ENCODE results near the gene TXNL4A. TPM values are rescaled to one million over a fixed set of nuclear protein-coding genes. Genes with fewer than 3 reads are reported as not detected.

Gene TXNL4A
- total RNA-seq, 1 donor from 2014 or later: 210 TPM

GRCh38 chr18:79936641-79937040, 51.7 kb downstream of the TXNL4A start:
- no peak for DNase-seq
- no peak overlapping the region for H3K4me3 Mint-ChIP-seq
- intact Hi-C loops (cut with micrococcal nuclease): no loop called here
- no peak overlapping the region for H3K27ac Mint-ChIP-seq
- peaks cover 85% of the 10 kb centered on the region for H3K36me3 Mint-ChIP-seq (ENCODE audit: low read depth)
- H3K27me3 Mint-ChIP-seq: no peaks in the 10 kb centered on the region
- H3K4me1 Mint-ChIP-seq: no peaks in the 10 kb centered on the region
- peaks cover 7% of the 10 kb centered on the region for H3K9me3 Mint-ChIP-seq

DNA sequence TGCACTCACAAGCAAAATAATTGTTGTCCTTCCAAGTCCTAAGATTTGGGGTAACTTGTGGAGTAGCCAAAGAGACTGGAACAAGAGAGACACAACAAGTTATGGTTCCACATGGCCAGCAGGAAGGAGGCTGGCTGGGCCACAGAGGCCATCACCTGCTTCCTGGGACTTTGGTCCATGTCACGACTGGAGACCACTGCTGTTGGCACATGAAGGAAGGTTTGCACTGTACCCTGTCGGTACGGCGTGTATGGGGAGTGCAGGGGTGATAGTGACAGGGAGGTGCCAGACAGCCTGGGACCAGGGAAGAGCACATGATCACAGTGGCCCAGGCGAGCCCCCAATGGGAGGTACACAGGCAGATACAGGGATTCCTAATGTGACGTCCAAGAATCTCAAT, 52.4 kb downstream of the TXNL4A start:
- peaks cover 12% of the 10 kb centered on the region for H3K9me3 Mint-ChIP-seq
- DNase-seq: no peak

DNA sequence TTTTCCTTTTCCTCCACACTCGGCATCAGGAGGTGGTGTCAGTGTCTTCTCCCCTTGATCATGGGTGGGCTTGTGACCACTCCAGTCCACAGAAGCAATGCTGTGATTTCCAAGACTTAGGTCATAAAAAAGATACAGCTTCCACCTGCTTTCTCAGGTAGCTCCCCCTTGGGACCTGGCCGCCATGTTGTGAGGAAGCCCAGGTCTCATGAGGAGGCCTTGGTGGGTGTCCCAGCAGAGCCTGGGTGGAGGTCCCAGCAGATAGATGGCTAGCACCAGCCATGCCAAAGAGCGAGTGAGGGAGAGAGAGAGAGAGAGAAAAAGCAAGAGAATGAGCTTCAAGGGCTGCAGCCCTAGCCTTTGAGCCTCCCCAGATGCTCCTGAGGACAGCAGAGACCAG, 52.9 kb downstream of the TXNL4A start:
- no peak for DNase-seq
- H3K4me3 Mint-ChIP-seq: no peak overlapping the region
- intact Hi-C loops (cut with micrococcal nuclease): no loop called here
- H3K36me3 Mint-ChIP-seq (ENCODE audit: low read depth): peaks cover 88% of the 10 kb centered on the region
- H3K27ac Mint-ChIP-seq: no peak overlapping the region
- H3K27me3 Mint-ChIP-seq: no peaks in the 10 kb centered on the region
- peaks cover 12% of the 10 kb centered on the region for H3K9me3 Mint-ChIP-seq
- no peaks in the 10 kb centered on the region for H3K4me1 Mint-ChIP-seq

More for the DNA sequence above, 52.4 kb downstream of the TXNL4A start:
- intact Hi-C loops (cut with micrococcal nuclease): no loop called here
- Mint-ChIP-seq H3K27me3 (no peaks in the 10 kb centered on the region), H3K4me3 (no peak overlapping the region), H3K27ac (no peak overlapping the region), H3K4me1 (no peaks in the 10 kb centered on the region), H3K36me3 (ENCODE audit: low read depth) (peaks cover 88% of the 10 kb centered on the region)

- Mint-ChIP-seq H3K4me3 (no peak overlapping the region), H3K36me3 (ENCODE audit: low read depth) (peaks cover 92% of the 10 kb centered on the region), H3K27ac (no peak overlapping the region), H3K9me3 (peaks cover 13% of the 10 kb centered on the region), H3K4me1 (no peaks in the 10 kb centered on the region), H3K27me3 (no peaks in the 10 kb centered on the region)
- intact Hi-C loops (cut with micrococcal nuclease): no loop called here
- DNase-seq: no peak
These were observed 53.3 kb downstream of the TXNL4A start for GRCh38 chr18:79935098-79935480.

DNA sequence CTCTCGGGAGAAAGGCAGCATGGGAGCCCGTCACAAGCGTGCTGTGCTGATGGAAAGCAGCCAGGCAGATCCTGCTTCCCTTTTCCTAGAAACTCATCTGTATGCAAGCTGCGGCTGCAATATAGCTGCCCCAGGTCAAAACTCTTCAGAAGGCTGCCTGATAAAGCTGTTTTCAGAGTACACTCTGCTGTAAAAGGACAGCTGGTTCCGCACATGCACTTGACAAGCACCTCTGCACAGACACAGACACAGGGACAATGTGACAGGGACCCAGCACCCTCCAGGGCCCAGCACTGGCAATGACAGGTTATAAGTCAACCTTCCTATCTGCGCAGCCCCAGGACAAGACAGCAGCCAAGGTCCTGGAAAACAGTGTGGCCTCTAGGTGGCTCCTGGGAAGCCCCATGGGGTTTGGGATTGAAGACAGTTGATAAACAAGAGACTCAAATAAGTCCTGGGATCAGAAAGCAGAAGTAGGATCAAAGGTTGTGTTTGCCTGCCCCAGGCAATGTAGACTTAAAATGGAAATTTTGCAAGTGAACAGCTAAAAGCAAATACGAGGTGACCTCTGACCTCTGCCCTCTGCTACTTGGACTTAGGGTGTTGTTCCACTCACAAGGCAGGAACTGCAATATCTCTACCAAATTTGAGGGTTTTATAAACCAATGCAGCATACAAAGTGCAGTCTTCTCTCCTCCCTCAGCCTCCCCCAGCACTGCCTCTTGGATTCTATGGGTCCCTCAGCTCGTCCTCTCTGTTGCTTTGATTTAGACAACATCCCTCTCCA, 53.9 kb downstream of the TXNL4A start:
- peaks cover 18% of the 10 kb centered on the region for H3K9me3 Mint-ChIP-seq
- no peak for DNase-seq
- H3K36me3 Mint-ChIP-seq (ENCODE audit: low read depth): peaks cover 92% of the 10 kb centered on the region
- intact Hi-C loops (cut with micrococcal nuclease): no loop called here
- no peaks in the 10 kb centered on the region for H3K27me3 Mint-ChIP-seq
- H3K4me1 Mint-ChIP-seq: no peaks in the 10 kb centered on the region
- no peak overlapping the region for H3K4me3 Mint-ChIP-seq
- no peak overlapping the region for H3K27ac Mint-ChIP-seq

DNA sequence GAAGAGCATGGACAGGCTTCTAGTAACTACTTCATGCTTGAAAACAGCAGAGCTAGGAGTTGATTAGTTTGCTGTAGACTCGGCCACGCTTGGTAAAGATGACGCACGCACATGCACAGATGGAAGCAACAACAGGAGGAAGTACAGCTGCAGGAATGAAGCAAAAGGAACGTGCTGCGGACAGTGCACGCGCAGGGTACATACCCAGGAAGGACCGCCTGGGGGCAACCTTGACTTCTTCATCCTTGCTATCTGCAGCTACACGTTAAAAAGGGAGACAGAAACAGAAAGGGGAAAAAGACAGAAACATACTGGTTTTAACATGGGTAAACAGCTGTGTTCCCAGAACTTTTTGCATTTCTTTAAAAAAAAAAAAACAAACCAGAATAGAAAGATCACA, 54.6 kb downstream of the TXNL4A start:
- H3K36me3 Mint-ChIP-seq (ENCODE audit: low read depth): peaks cover 92% of the 10 kb centered on the region

DNA sequence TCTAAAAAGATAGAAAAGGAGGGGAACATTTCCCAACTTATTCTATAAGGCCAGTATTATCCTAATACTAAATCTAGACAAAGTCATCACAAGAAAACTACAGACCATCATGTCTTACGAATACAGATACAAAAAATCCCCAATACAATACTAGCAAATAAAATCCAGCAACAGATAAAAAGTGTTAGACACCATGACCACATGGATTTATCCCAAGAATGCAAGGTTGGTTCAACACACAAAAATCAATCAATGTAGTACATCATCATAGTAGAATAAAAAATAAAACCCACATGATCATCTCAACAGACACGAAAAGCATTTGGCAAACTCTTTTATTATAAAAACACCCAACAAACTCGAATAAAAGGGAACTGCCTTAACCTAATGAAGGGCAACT, 55.5 kb downstream of the TXNL4A start:
- H3K9me3 Mint-ChIP-seq: peaks cover 24% of the 10 kb centered on the region
- DNase-seq: no peak
- peaks cover 90% of the 10 kb centered on the region for H3K36me3 Mint-ChIP-seq (ENCODE audit: low read depth)
- no peaks in the 10 kb centered on the region for H3K27me3 Mint-ChIP-seq
- H3K4me1 Mint-ChIP-seq: no peaks in the 10 kb centered on the region
- H3K27ac Mint-ChIP-seq: no peak overlapping the region
- H3K4me3 Mint-ChIP-seq: no peak overlapping the region
- intact Hi-C loops (cut with micrococcal nuclease): no loop called here

More for the DNA sequence above, 54.6 kb downstream of the TXNL4A start:
- Mint-ChIP-seq H3K4me3 (no peak overlapping the region), H3K27ac (no peak overlapping the region), H3K9me3 (peaks cover 22% of the 10 kb centered on the region), H3K4me1 (no peaks in the 10 kb centered on the region), H3K27me3 (no peaks in the 10 kb centered on the region)
- DNase-seq: no peak
- intact Hi-C loops (cut with micrococcal nuclease): no loop called here

DNA sequence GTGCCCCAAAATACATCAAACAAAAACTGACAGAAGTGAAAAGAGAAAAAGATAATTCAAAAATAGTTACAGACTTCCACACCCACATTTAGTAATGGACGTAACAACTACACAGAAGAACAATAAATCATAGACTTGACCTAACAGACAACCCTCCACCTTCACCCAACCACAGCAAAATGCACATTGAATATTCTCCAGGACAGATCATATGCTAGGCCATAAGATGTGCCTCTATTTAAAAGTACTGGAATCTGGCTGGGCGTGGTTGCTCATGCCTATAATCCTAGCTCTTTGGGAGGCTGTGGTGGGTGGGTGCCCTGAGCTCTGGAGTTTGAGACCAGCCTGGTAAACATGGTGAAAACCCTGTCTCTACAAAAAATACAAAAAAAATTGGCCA, 56.9 kb downstream of the TXNL4A start:
- DNase-seq: no peak
- intact Hi-C loops (cut with micrococcal nuclease): no loop called here
- no peak overlapping the region for H3K4me3 Mint-ChIP-seq
- no peak overlapping the region for H3K27ac Mint-ChIP-seq
- no peaks in the 10 kb centered on the region for H3K4me1 Mint-ChIP-seq
- peaks cover 83% of the 10 kb centered on the region for H3K36me3 Mint-ChIP-seq (ENCODE audit: low read depth)
- H3K27me3 Mint-ChIP-seq: no peaks in the 10 kb centered on the region
- peaks cover 21% of the 10 kb centered on the region for H3K9me3 Mint-ChIP-seq

DNA sequence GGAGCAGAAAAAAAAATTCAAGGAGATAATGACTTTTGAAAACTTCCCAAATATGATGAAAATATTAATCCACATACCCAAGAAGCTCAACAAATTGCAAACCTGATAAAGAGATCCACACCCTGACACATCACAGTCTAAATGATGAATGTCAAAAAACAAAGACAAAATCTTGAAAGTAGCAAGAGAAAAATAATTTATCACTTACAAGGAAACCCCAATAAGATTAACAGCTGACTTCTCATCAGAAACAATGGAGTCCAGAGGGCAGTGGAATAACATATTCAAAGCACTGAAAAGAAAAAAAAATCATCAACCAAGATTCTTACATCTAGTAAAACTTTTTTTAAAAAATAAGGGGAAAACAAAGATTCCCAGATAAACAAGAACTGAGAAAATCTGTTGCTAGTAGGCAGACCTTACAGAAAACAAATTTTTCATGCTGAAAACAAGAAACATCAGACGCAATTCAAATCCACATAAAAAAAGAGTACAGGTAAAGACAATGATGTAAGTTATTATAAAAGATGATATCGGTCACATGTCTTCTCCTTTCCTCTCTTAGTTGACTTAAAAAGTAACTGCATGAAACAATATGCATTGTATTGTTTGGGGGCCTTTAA, 58.2 kb downstream of the TXNL4A start:
- intact Hi-C loops (cut with micrococcal nuclease): no loop called here
- no peak for DNase-seq
- no peaks in the 10 kb centered on the region for H3K4me1 Mint-ChIP-seq
- no peaks in the 10 kb centered on the region for H3K27me3 Mint-ChIP-seq
- no peak overlapping the region for H3K4me3 Mint-ChIP-seq
- peaks cover 21% of the 10 kb centered on the region for H3K9me3 Mint-ChIP-seq
- H3K36me3 Mint-ChIP-seq (ENCODE audit: low read depth): peaks cover 73% of the 10 kb centered on the region
- H3K27ac Mint-ChIP-seq: no peak overlapping the region

GRCh38 chr18:79928563-79928960, 59.8 kb downstream of the TXNL4A start:
- no peak overlapping the region for H3K27ac Mint-ChIP-seq
- H3K4me3 Mint-ChIP-seq: no peak overlapping the region
- peaks cover 21% of the 10 kb centered on the region for H3K9me3 Mint-ChIP-seq
- H3K27me3 Mint-ChIP-seq: no peaks in the 10 kb centered on the region
- H3K36me3 Mint-ChIP-seq (ENCODE audit: low read depth): peaks cover 63% of the 10 kb centered on the region
- no peak for DNase-seq
- H3K4me1 Mint-ChIP-seq: no peaks in the 10 kb centered on the region
- intact Hi-C loops (cut with micrococcal nuclease): no loop called here

GRCh38 chr18:79927607-79928562, 60.5 kb downstream of the TXNL4A start:
- peaks cover 17% of the 10 kb centered on the region for H3K9me3 Mint-ChIP-seq
- H3K36me3 Mint-ChIP-seq (ENCODE audit: low read depth): peaks cover 61% of the 10 kb centered on the region
- intact Hi-C loops (cut with micrococcal nuclease): no loop called here
- no peak for DNase-seq
- no peak overlapping the region for H3K27ac Mint-ChIP-seq
- H3K4me1 Mint-ChIP-seq: no peaks in the 10 kb centered on the region
- H3K27me3 Mint-ChIP-seq: no peaks in the 10 kb centered on the region
- no peak overlapping the region for H3K4me3 Mint-ChIP-seq

DNA sequence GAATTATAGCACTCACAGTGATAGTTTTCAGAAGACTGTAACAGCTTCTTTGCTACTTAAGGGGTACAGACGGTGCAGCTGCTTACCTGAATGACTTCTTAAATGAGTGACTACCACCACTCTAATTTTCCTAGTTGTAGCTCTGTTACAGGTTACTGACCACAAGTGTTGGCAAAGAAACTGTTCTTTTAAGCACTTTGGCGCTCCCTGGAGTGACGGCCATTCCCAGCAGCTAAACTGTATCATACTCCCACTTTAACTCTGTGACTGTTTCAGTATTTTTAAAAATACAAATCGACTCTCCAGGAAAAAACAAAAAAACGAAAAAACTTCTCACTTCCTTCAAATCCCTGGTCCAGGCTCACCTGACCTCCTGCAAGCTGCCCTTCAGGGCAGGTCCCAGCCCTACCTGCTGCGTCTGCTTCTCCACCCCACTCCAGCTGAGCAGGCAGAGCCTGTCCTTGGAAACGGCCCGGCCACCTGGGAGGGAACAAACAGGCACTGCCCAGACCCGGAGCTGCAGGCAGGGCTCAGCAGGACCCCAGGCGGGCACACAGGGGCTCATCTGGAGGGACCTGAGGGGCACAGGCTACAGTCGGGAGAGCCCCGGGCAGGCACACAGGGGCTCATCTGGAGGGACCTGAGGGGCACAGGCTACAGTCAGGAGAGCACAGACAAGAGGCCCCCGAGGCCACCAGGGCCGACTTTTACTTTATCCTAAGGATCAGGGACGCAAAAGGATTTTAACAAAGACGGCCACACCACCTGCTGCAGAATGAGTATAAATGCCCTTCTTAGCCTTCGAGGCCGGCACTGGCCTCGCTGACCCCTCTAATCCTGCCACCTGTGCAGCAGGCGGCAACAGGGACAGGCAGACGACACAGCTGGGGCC, 61.4 kb downstream of the TXNL4A start:
- peaks cover 56% of the 10 kb centered on the region for H3K36me3 Mint-ChIP-seq (ENCODE audit: low read depth)

DNA sequence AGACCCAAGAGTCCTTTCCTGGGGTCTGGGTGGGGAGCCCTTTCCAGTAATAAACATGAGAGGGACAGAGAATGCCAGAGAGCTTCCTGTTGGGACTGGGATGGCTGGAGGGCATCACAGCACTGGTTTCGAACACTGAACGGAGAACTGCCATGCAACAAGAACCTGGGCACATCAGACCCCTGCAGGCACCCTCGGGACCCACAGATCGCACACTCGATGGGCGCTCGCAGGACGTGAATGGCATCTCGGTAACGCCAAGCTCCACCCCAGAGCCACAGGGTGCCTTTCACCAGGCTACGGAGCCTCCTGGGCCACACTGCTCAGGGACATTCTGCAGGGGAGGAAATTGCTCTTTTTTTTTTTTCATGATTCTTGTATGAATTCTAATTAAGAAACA, 62.1 kb downstream of the TXNL4A start:
- Mint-ChIP-seq H3K27me3 (no peaks in the 10 kb centered on the region), H3K4me3 (no peak overlapping the region), H3K9me3 (peaks cover 14% of the 10 kb centered on the region), H3K4me1 (no peaks in the 10 kb centered on the region), H3K27ac (no peak overlapping the region), H3K36me3 (ENCODE audit: low read depth) (peaks cover 58% of the 10 kb centered on the region)
- intact Hi-C loops (cut with micrococcal nuclease): no loop called here
- DNase-seq: no peak

More for the DNA sequence above, 61.4 kb downstream of the TXNL4A start:
- no peaks in the 10 kb centered on the region for H3K4me1 Mint-ChIP-seq
- peaks cover 17% of the 10 kb centered on the region for H3K9me3 Mint-ChIP-seq
- H3K27ac Mint-ChIP-seq: no peak overlapping the region
- DNase-seq: no peak
- no peak overlapping the region for H3K4me3 Mint-ChIP-seq
- no peaks in the 10 kb centered on the region for H3K27me3 Mint-ChIP-seq
- intact Hi-C loops (cut with micrococcal nuclease): no loop called here

Data from activated CD4-positive, alpha-beta T cell treated with anti-CD3 and anti-CD28 coated beads, Interleukin-2, amount 10 ng/mL, durations not matched to agents 24 days and 14 days (primary cell).